Activated gamma-delta T cell (primary cell): ENCODE results near the gene SULT1A1.

Experiments
- DNase-seq: peaks from one replicate; lab custom pipeline; 2025; lab: John Stamatoyannopoulos, UW

The SULT1A1 gene

GRCh38 chr16:28558456-28558855 is 51.4 kb downstream of the SULT1A1 start:
- no peak for DNase-seq

GRCh38 chr16:28556914-28557320 is 52.9 kb downstream of the SULT1A1 start:
- no peak for DNase-seq

- no peak for DNase-seq
Observed at GRCh38 chr16:28555561-28555960, 54.3 kb downstream of the SULT1A1 start.
